HK-2 (cell line): ENCODE results near the gene SLC6A7.

Source experiments
- DNase-seq: peaks from one replicate; pipeline ENCODE4 v3.0.0-alpha.2; 2018; ENCODE audit not compliant: unreplicated experiment

SLC6A7 gene

DNA sequence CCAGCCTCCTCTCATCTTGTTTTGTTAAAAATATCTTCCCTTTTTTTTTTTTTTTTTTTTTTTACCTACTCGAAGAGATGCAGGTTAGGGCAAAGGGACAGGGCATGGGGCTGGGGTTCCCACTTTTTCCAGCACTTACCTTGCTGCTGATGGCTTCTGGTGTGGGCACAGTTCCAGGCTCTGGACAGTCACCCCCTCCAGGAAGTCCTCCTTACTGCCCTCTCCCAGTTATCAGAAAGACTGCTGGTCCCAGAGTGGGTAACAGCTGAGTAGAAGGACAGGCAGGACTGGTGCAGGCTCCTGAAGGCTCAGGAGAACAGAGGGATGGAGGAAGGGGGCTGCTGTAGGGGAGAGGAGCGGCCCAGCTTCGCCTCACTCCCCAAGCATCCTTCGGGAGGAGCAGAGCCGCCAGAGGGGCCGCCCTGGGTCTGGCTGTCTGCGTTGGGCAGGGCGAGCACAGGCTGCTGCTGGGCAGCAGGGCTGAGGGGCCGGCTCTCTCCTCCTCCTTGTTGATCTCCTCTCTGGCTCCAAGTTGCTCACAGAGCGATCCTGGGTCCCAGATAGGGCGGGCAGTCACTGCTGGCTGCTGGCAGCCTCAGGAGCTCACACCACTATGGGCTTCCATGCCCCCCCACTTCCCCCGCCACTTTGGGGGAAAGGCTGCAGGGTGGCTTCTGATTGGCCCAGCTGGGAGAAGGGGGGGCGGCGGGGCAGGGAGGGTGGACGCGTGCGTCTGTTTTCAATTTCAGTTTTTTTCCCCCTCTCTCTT lies 34.4 kb upstream of the SLC6A7 start, which contains the start of gene PDGFRB:
Gene PDGFRB (minus strand): TSS at position 588 of the 769 bp plus-strand sequence. CDS start 18,798 bp downstream, outside the sequence.
- DNase-seq: no peak

DNA sequence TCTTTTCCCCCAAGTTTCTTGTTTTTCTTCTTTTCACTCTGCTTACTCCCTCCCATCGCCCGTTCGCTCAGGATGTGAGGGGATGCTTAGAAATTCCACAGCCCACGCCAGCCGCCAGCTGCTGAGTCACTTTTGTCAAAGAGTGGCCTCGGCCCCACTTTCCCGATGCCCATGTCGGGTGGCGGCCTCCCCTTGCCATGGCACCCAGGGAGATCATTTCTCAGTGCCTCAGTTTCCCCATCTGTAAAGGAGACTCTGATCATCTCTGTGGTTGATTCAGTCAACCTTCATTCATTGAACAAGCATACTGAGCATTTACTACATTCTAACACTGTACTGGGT lies 33.9 kb upstream of the SLC6A7 start:
- no peak for DNase-seq

DNA sequence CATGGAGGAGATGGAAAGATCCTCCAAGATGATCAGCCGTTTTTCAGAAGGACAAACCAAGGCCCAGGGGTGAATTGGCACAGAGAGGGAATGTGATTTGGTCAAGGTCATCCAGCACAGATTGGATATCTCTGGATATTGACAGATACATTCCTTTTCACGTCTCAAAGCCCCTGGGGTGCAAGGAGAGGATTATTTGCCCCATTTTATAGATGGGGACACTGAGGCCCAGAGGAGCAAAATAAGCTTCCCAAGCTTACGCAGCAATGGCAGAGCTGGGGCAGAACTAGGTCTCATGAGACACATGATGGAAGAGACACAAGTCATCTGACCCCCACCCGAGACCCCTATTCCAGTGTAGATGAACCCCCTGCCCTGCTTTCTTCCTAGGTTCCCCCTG lies 33.3 kb upstream of the SLC6A7 start:
- DNase-seq: no peak

GRCh38 chr5:150157168-150157567 lies 32.7 kb upstream of the SLC6A7 start:
- no peak for DNase-seq

GRCh38 chr5:150158170-150158949 lies 31.5 kb upstream of the SLC6A7 start:
- DNase-seq: no peak

DNA sequence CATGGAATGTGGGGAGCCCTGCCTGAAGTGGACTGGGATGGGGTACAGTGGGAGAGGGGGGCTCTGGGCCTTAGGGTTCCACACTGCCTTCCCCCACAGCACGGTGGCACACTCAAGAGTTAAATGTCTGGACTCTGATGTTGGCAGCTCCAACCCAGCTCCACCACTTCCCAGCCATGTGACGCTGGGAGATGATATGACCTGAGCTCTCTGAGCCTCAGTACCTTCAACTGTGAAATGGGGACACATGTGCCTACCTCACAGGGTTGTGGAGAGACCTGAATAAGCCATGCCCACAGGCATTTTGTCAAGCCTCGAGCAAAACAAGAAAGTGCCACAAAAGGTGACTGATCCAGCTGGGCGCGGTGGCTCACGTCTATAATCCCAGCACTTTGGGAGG lies 30.8 kb upstream of the SLC6A7 start:
- no peak for DNase-seq

GRCh38 chr5:150159741-150160179 lies 30.1 kb upstream of the SLC6A7 start:
- DNase-seq: no peak

DNA sequence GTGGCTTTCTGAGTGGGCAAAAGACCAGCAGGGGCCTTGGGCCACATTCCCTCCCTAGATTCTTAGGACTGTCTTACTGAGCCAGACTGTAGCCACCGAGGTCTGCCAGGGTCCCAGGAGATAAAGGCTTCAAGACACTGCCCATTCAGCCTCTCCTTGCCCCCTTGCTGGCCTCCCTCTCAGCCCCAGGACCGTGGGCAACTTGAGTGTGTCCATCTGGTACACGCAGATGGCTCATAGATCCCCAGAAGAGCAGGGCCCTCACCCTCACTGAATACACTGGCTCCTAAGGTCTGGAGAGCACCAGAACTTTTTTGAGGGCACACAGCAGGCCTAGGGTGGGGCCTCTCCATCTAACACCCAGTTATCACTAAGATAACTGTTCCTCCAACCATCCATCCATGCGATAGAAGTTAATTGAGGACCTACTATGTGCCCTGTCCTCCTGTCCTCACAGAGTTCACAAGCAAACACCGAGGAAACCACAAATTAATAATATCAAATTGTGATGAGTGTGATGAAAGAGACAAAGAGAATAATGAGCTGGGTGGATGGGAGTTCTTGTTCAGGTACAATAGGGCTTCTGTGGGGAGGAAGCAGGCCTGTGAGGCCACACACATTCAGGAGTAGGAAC lies 29.3 kb upstream of the SLC6A7 start:
- no peak for DNase-seq

- DNase-seq: peak; percentile 74
Measured at GRCh38 chr5:150161242-150162141, 28.4 kb upstream of the SLC6A7 start.

DNA sequence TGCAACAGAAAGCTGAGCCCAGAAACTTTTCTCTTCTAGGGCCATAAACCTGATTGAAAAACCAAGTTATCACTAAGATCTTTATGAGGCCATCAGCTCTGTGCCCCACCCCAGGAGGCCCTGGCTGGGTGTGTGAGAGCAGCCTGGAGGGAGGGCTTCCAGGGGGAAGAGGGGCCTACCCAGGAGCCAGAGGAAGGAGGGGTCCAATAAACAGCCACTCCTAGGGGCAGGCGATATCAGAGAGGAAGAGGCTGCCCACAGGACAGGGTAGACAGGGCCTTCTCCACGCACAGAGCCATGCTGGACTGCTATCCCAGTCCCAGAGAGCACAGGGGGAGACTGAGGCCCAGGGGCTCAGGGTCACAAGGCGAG lies 27.7 kb upstream of the SLC6A7 start:
- no peak for DNase-seq

GRCh38 chr5:150163035-150163434 lies 26.8 kb upstream of the SLC6A7 start:
- DNase-seq: no peak

GRCh38 chr5:150163547-150164059 lies 26.3 kb upstream of the SLC6A7 start:
- no peak for DNase-seq

- no peak for DNase-seq
Measured at GRCh38 chr5:150164211-150164980, 25.5 kb upstream of the SLC6A7 start.

GRCh38 chr5:150166037-150166649 lies 23.7 kb upstream of the SLC6A7 start:
- DNase-seq: no peak

DNA sequence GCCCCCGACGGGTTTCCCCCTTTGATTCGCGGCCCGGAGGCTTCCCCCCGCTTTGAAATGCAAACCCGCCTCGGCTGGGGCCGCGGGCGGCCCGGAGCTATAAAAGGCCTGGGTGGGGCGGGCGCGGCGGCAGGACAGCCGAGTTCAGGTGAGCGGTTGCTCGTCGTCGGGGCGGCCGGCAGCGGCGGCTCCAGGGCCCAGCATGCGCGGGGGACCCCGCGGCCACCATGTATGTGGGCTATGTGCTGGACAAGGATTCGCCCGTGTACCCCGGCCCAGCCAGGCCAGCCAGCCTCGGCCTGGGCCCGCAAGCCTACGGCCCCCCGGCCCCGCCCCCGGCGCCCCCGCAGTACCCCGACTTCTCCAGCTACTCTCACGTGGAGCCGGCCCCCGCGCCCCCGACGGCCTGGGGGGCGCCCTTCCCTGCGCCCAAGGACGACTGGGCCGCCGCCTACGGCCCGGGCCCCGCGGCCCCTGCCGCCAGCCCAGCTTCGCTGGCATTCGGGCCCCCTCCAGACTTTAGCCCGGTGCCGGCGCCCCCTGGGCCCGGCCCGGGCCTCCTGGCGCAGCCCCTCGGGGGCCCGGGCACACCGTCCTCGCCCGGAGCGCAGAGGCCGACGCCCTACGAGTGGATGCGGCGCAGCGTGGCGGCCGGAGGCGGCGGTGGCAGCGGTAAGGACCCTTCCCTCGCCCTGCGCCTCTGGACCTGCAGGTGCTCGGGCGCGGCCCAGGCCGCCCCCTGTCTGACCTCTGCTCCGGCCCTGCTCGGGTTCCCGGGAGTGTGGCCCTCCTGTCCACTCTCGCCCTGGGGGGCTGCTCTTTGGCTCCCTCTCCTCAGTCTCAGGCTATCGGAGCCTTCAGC lies 23.0 kb upstream of the SLC6A7 start, which contains the start of gene CDX1:
Gene CDX1 (plus strand): TSS at position 129 of the 862 bp plus-strand sequence. CDS start 99 bp downstream, at position 228.
- no peak for DNase-seq

DNA sequence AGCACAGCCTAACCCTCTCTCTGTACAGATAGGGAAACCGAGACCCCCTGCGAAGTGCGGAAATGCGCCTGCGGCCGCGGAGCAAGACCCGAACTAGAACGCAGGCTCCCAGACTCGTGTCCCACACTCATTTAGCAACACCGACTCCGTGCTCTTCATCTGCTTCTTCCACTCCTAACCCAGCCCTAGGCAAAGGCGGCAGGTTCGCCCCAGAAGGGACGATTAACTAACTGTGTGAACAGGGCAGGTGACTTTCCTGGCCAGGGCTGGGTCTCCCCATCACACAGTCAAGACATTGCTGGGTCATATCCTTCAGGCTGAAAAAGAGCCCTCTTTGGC lies 22.4 kb upstream of the SLC6A7 start:
- no peak for DNase-seq

GRCh38 chr5:150167908-150168307 lies 22.0 kb upstream of the SLC6A7 start:
- no peak for DNase-seq

GRCh38 chr5:150168864-150169263 lies 21.0 kb upstream of the SLC6A7 start:
- DNase-seq: no peak

DNA sequence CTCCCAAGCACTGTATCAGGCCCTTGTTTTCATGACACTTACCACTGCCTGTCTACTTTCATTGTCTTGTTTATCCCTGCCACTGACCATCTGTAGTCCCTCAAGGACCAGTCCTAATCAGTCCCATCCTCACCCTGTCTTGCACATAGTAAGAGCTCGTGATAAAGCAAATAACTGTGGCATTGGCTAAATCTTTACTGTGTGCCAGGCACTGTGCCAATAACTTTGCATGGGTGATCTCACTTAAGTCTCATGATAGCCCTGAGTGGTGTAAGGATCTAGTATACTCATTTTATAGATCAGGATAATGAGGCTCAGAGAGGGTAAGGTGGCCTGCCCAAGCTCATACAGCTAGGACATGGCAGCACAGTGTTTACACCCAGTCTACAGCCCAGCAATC lies 17.7 kb upstream of the SLC6A7 start:
- no peak for DNase-seq
